Duodenal mucosa (tissue), 2 donors: ENCODE measurements around the gene HUS1B.
A peak's percentile ranks its signal among the peaks of the same experiment; 100 is the strongest.

ENCODE experiments used
- H3K27ac ChIP-seq: one replicate; pipeline ENCODE4 v1.7.0; 2013; ENCODE audit warnings: low read depth, low read length
- H3K27me3 ChIP-seq, 2 donors: one replicate each; pipeline ENCODE4 v1.7.0; 2013; ENCODE audit warnings: low read length in 2 of 2, control low read depth in 1 of 2; ENCODE audit not compliant: insufficient read depth in 2 of 2, control insufficient read depth in 1 of 2
- H3K36me3 ChIP-seq, 2 donors: one replicate each; pipeline ENCODE4 v1.7.0; 2013; ENCODE audit warnings: low read length in 2 of 2, control low read depth in 1 of 2; ENCODE audit not compliant: insufficient read depth in 2 of 2, control insufficient read depth in 1 of 2
- H3K4me1 ChIP-seq, 2 donors: one replicate each; pipeline ENCODE4 v1.7.0; 2013; ENCODE audit warnings: low read length in 2 of 2, control low read depth in 1 of 2; ENCODE audit not compliant: insufficient read depth in 2 of 2, control insufficient read depth in 1 of 2
- H3K4me3 ChIP-seq, 2 donors: one replicate each; pipeline ENCODE4 v1.7.0; 2013; ENCODE audit warnings: low read length in 2 of 2, low read depth in 1 of 2
- H3K9ac ChIP-seq, 2 donors: one replicate each; pipeline ENCODE4 v1.7.0; 2013; ENCODE audit warnings: low read length in 2 of 2, low read depth in 1 of 2
- H3K9me3 ChIP-seq, 2 donors: one replicate each; pipeline ENCODE4 v1.7.0; 2013; ENCODE audit warnings: low read length in 2 of 2, control low read depth in 1 of 2; ENCODE audit not compliant: control insufficient read depth in 1 of 2

Gene HUS1B

GRCh38 chr6:693723-694009, 36.8 kb upstream of the HUS1B start:
- Histone ChIP-seq H3K27me3 (no peaks in the 10 kb centered on the region), H3K9me3 (no peaks in the 10 kb centered on the region), H3K4me3 (peak overlapping the region; percentile 90 to 92), H3K4me1 (peaks cover 4 to 21% of the 10 kb centered on the region in 2 donors), H3K9ac (peak overlapping the region; percentile 74 to 86), H3K27ac (no peak overlapping the region), H3K36me3 (no peaks in the 10 kb centered on the region)

- peak within 1 kb of the TSS; percentile 60 for H3K27ac ChIP-seq
- H3K4me3 ChIP-seq = peak within 1 kb of the TSS; percentile 90 to 92
- H3K4me1 ChIP-seq = peaks cover 4 to 21% of the 10 kb centered on the region in 2 donors
These were observed 36.2 kb upstream of the HUS1B start, which contains the start of gene EXOC2 for GRCh38 chr6:692858-693722. TSS of gene EXOC2 (minus strand) at chr6:693139. CDS start at chr6:637818, 55,321 bp downstream.

DNA sequence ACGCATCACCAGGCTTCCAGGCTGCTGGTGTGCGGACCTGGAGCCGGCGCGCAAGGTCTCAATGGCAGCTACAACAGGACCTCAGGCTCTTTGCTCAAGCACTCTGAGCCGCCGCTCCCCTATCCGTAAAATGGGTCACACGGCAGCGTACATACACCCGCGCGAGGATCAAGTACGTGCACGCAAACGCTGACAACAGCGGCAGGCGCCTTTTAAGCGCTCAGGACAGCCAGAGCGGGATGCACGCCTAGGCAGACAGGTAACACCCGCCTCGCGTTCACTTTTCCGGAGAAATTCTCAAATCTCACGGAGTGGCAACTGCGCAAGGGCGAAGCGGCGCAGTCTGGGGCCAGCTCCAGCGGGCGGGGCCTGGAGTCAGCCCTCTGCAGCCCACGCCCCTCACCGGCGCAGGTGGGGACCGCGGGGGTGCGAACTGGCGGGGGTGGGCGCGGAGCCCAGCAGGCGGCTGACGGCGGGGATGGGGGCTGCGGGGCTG, 35.5 kb upstream of the HUS1B start:
- H3K27ac ChIP-seq = peak overlapping the region; percentile 25

More at GRCh38 chr6:692858-693722, 36.2 kb upstream of the HUS1B start, which contains the start of gene EXOC2:
- no peaks in the 10 kb centered on the region for H3K9me3 ChIP-seq
- no peaks in the 10 kb centered on the region for H3K27me3 ChIP-seq
- peak within 1 kb of the TSS; percentile 74 to 86 for H3K9ac ChIP-seq
- peaks cover 3% of the 10 kb centered on the region in 2 donors for H3K36me3 ChIP-seq

GRCh38 chr6:689223-689622, 32.3 kb upstream of the HUS1B start:
- Histone ChIP-seq H3K9me3 (no peaks in the 10 kb centered on the region), H3K36me3 (peaks cover 3% of the 10 kb centered on the region in 2 donors), H3K27ac (no peak overlapping the region)

More for the DNA sequence above, 35.5 kb upstream of the HUS1B start:
- H3K4me1 ChIP-seq = peaks cover 4 to 21% of the 10 kb centered on the region in 2 donors
- H3K4me3 ChIP-seq = peak overlapping the region; percentile 90 to 92
- H3K27me3 ChIP-seq = no peaks in the 10 kb centered on the region
- no peaks in the 10 kb centered on the region for H3K9me3 ChIP-seq
- peak overlapping the region; percentile 71 to 74 for H3K9ac ChIP-seq
- peaks cover 3% of the 10 kb centered on the region in 2 donors for H3K36me3 ChIP-seq

DNA sequence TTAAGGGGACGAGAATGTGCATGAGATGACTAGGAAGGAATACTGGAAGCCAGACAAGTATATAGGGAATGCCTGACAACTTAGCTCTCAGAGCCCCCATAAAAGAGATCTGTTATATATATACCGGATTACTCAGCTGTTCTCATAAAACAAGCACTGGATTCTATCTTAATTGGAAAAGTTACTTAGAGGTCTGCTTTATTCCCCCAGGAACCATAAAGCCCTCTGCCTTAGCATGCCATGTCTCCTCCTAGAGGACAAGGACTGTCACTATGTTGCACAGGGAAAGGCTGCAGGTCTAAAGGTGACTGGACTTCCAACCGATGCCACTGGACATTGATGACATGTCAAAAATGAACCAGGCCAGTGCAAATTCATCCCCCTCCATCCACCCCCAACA, 29.6 kb upstream of the HUS1B start:
- peaks cover 8 to 16% of the 10 kb centered on the region in 2 donors for H3K4me1 ChIP-seq
- H3K9me3 ChIP-seq = no peaks in the 10 kb centered on the region
- H3K4me3 ChIP-seq = no peak overlapping the region
- no peaks in the 10 kb centered on the region for H3K27me3 ChIP-seq
- no peak overlapping the region for H3K9ac ChIP-seq
- peaks cover 3% of the 10 kb centered on the region in 2 donors for H3K36me3 ChIP-seq
- H3K27ac ChIP-seq = no peak overlapping the region

More at GRCh38 chr6:689223-689622, 32.3 kb upstream of the HUS1B start:
- no peaks in the 10 kb centered on the region for H3K27me3 ChIP-seq
- no peak overlapping the region for H3K9ac ChIP-seq
- no peak overlapping the region for H3K4me3 ChIP-seq
- peaks cover 12 to 30% of the 10 kb centered on the region in 2 donors for H3K4me1 ChIP-seq

GRCh38 chr6:684831-685636, 28.1 kb upstream of the HUS1B start:
- Histone ChIP-seq H3K27ac (no peak overlapping the region), H3K4me3 (no peak overlapping the region), H3K9me3 (no peaks in the 10 kb centered on the region), H3K9ac (no peak overlapping the region), H3K27me3 (no peaks in the 10 kb centered on the region), H3K36me3 (peaks cover 3% of the 10 kb centered on the region in 2 donors), H3K4me1 (peaks cover 8 to 13% of the 10 kb centered on the region in 2 donors)

DNA sequence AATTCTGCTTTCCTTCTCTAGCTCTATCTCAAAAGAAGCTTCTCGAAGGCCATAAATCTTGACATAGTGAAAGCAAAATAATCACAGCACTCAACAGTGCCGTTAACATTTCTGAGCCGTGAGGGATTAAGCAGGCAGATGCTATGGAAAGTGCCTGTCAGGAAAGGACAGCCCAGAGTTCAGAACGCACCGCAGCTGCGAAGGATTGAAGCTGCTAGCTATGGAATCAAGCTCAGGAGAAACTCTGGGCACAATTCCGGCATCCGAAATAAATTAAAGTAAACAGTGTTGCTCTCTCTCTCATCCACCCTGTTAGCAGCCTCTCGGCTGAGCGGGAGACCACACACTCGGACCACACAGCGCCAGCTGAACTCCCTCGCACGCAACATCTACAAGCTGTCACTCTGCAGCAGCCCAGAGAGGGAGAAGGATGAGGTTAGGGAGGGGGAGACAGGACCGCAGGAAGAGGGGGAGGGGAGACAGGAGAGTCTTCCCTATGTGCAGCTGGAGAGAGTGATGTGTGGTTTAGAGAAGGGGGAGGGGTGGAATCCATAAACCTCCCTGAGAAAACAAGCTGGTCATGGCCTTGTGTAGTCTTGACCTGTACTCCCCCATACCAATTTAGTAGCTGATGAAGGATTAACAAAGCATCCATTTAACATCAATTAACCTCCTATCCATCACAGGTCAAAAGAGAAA, 27.0 kb upstream of the HUS1B start:
- H3K27ac ChIP-seq = no peak overlapping the region
- H3K4me3 ChIP-seq = no peak overlapping the region
- H3K36me3 ChIP-seq = peaks cover 3% of the 10 kb centered on the region in 2 donors
- H3K27me3 ChIP-seq = no peaks in the 10 kb centered on the region
- no peaks in the 10 kb centered on the region for H3K9me3 ChIP-seq
- H3K9ac ChIP-seq = no peak overlapping the region
- H3K4me1 ChIP-seq = peaks cover 8 to 13% of the 10 kb centered on the region in 2 donors

GRCh38 chr6:680666-681340, 23.9 kb upstream of the HUS1B start:
- no peak overlapping the region for H3K4me3 ChIP-seq
- no peaks in the 10 kb centered on the region for H3K9me3 ChIP-seq
- peaks cover 8 to 13% of the 10 kb centered on the region in 2 donors for H3K4me1 ChIP-seq
- H3K36me3 ChIP-seq = no peaks in the 10 kb centered on the region
- no peak overlapping the region for H3K9ac ChIP-seq
- H3K27ac ChIP-seq = no peak overlapping the region
- H3K27me3 ChIP-seq = no peaks in the 10 kb centered on the region

DNA sequence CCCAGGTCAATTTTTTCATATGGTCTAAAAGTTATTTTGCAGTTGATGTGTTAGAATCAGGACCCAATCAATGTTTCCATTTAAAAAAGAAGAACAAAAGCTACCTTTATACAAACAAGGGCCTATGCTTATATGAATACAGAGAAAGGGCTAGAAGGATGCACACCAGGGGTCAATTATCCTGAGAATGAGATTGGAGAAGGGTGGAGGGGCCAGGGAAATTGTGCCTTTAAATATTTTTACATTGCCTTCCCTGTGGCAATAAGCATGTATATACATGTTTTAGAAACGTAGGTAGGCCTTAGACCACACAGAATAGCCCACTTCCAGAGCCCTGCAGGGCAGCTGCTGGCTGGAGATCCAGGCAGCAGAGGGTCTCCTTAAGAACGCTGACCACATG, 23.4 kb upstream of the HUS1B start:
- Histone ChIP-seq H3K9ac (no peak overlapping the region), H3K27me3 (no peaks in the 10 kb centered on the region), H3K9me3 (no peaks in the 10 kb centered on the region), H3K4me1 (peaks cover 5 to 10% of the 10 kb centered on the region in 2 donors), H3K36me3 (no peaks in the 10 kb centered on the region), H3K4me3 (no peak overlapping the region), H3K27ac (no peak overlapping the region)
